Upper lobe of right lung (tissue), 1 donor: ENCODE data around the gene NDUFAF8. TPM values are rescaled to one million over a fixed set of nuclear protein-coding genes. Genes with fewer than 3 reads are reported as not detected.

Source experiments
- ATAC-seq: fragments of 200-7000 bp; cut with Tn5 transposase; one replicate; pipeline ENCODE4 v1.9.1; 2020; ENCODE audit warnings: mild to moderate bottlenecking, moderate library complexity
- DNase-seq: peaks from one replicate; pipeline ENCODE4 v3.0.0-alpha.2; 2020
- H3K27ac ChIP-seq: fragments of 200-600 bp; one replicate; pipeline ENCODE4 v1.8.0; 2022
- H3K27me3 ChIP-seq: fragments of 200-600 bp; one replicate; pipeline ENCODE4 v1.8.0; 2022; ENCODE audit warnings: mild to moderate bottlenecking
- H3K36me3 ChIP-seq: fragments of 200-600 bp; one replicate; pipeline ENCODE4 v1.8.0; 2022
- H3K4me1 ChIP-seq: fragments of 200-600 bp; one replicate; pipeline ENCODE4 v1.8.0; 2022
- H3K4me3 ChIP-seq: fragments of 200-600 bp; one replicate; pipeline ENCODE4 v1.8.0; 2022; ENCODE audit warnings: mild to moderate bottlenecking
- H3K9me3 ChIP-seq: fragments of 200-600 bp; one replicate; pipeline ENCODE4 v1.8.0; 2022
- CTCF ChIP-seq: fragments of 200-600 bp; IDR thresholded peaks from one replicate; pipeline ENCODE4 v1.8.0; 2022; ENCODE audit warnings: antibody characterized with exemption
- intact Hi-C: fragments of 100-400 bp; cut with DNase I; formaldehyde crosslinking; loops from one replicate; pipeline ENCODE4 v1.11.0; 2022
- total RNA-seq: library from RNA; stranded (reverse); fragmentation: NEBNext Ultra II Directional; extraction: Animal tissue kit (Norgen Biotek cat#: 25700); gene quantifications from one replicate; pipeline ENCODE4 v1.2.1, GENCODE V29; 2021
- donor health status: DM: no; HTN: yes; CAD: no; lungs with severe emphysema.

Gene NDUFAF8
- total RNA-seq, 1 donor from 2014 or later: 32.6 TPM

- Histone ChIP-seq H3K36me3 (peaks cover 15% of the 10 kb centered on the region), H3K4me3 (no peak overlapping the region), H3K27me3 (no peaks in the 10 kb centered on the region), H3K27ac (no peak overlapping the region), H3K4me1 (peaks cover 19% of the 10 kb centered on the region), H3K9me3 (no peaks in the 10 kb centered on the region)
- no peak for TF ChIP-seq CTCF
- intact Hi-C loops: no loop called here
- ATAC-seq: no peak
- no peak for DNase-seq
Observed at GRCh38 chr17:81236784-81237183, 2.3 kb upstream of the NDUFAF8 start.

DNA sequence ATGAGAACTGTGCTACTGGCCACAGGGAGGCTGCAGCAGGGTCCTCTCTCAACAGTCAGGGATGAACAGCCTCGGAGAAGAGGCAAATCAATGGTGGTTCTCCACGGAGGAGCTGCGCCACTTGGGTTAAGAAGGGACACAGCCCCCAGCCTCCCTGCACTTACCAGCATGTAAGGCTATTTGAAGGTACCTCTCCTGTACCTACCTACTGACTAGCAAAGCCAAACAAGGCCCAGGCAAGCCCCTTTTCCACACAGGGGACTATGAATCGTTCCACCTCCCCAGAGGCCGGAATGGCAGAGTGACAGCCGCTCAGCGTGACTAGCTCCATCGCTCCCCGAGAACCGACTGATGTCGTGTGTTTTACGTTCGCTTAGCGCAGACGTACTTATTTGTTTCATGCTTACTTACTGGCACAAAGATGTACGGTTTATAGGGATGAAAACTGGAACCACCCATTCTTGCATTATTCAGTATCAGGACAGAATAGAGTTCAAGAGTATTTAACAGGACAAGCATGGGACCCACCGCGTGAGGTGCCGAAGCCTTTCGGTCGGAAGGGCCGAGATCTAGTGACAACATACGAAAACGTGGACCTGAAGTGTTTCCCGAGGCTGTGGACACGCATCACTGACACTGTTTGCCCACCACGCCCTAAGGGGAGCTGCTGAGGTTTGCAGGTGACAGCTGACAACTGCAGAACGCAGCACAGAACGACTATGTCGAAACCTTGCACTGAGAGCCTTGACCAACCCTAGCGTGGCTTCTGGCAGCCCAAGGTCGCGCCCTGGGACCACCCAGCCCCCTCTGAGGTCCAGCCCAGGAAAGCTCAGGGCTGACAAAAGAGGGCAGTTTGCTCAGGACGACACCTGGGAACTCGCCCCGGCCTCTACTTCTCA lies 1.3 kb upstream of the NDUFAF8 start:
- H3K4me1 ChIP-seq: peaks cover 19% of the 10 kb centered on the region
- intact Hi-C loops: no loop called here

DNA sequence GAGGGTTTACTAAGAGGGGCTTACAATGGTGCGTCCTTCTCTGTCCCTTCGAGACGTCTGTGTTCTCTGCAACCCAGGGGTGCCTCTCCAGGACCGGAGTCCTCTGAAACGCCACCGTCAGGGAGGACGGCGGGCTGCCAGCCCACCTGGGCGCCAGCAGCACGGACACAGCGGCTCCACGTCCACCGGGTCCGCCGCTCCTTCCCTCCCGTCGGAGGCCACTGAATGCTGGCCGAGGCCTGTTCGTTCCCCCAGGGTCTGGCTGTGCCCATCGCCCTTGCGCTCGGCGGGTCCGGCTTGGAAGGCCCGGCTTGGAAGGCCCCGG lies 666 bp upstream of the NDUFAF8 start:
- intact Hi-C loops: no loop called here
- Histone ChIP-seq H3K27me3 (no peaks in the 10 kb centered on the region), H3K4me1 (peaks cover 19% of the 10 kb centered on the region), H3K4me3 (peak overlapping the region; percentile 99), H3K27ac (peak overlapping the region; percentile 85), H3K36me3 (peaks cover 5% of the 10 kb centered on the region), H3K9me3 (no peaks in the 10 kb centered on the region)
- no peak for DNase-seq
- no peak for ATAC-seq
- no peak for TF ChIP-seq CTCF

More for the DNA sequence above, 1.3 kb upstream of the NDUFAF8 start:
- H3K36me3 ChIP-seq: peaks cover 8% of the 10 kb centered on the region
- peak overlapping the region; percentile 99 for H3K4me3 ChIP-seq
- H3K27me3 ChIP-seq: no peaks in the 10 kb centered on the region
- no peak for DNase-seq
- H3K9me3 ChIP-seq: no peaks in the 10 kb centered on the region
- no peak for ATAC-seq
- TF ChIP-seq CTCF: no peak
- peak overlapping the region; percentile 85 for H3K27ac ChIP-seq

GRCh38 chr17:81239714-81240555 lies 817 bp downstream of the NDUFAF8 start:
- no peaks in the 10 kb centered on the region for H3K36me3 ChIP-seq
- H3K4me1 ChIP-seq: peaks cover 19% of the 10 kb centered on the region
- peak overlapping the region; percentile 99 for H3K4me3 ChIP-seq
- no peak for DNase-seq
- intact Hi-C loops: no loop called here
- no peak for ATAC-seq
- no peaks in the 10 kb centered on the region for H3K9me3 ChIP-seq
- no peak for TF ChIP-seq CTCF
- no peaks in the 10 kb centered on the region for H3K27me3 ChIP-seq
- peak overlapping the region; percentile 86 for H3K27ac ChIP-seq

DNA sequence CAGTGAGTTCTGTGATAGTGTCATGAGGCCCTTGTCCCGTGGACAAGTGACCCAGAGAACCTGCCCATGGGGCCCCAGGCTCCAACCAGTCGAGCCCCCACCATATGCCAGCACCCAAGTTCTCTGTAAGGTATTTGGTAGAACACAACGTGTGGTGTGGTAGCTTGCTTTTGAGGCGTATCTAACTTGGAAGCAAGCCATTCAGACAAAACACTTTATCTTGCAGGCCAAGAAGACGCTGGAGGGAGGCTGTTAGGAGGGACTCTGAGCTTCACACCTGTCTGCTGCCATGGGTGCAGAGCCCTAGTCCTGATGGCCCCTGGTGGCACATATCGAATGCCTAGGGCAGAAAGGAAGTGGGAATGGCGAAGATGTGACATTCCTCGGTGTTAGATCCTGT lies 1.6 kb downstream of the NDUFAF8 start:
- no peaks in the 10 kb centered on the region for H3K27me3 ChIP-seq
- TF ChIP-seq CTCF: no peak
- no peaks in the 10 kb centered on the region for H3K9me3 ChIP-seq
- no peak overlapping the region for H3K27ac ChIP-seq
- ATAC-seq: no peak
- DNase-seq: no peak
- intact Hi-C loops: no loop called here
- H3K36me3 ChIP-seq: peaks cover 6% of the 10 kb centered on the region
- peaks cover 19% of the 10 kb centered on the region for H3K4me1 ChIP-seq
- no peak overlapping the region for H3K4me3 ChIP-seq
